Heart right ventricle (tissue), 16 donors: ENCODE results near the gene ZNF423. TPM values are rescaled to one million over a fixed set of nuclear protein-coding genes. Genes with fewer than 3 reads are reported as not detected.
"Not testable (repeated sequence)": the region's sequence is repeated elsewhere in the genome, so short reads cannot be mapped to it uniquely, and the experiment has no call there.

Experiments
- ATAC-seq, 8 donors: fragments of 200-7000 bp; cut with Tn5 transposase; one replicate each; pipeline ENCODE4 v1.9.1; 2020; ENCODE audit warnings: mild to moderate bottlenecking in 8 of 8, moderate library complexity in 8 of 8, moderate number of reproducible peaks in 1 of 8
- DNase-seq, 2 donors: peaks; one replicate each; pipeline ENCODE4 v3.0.0-alpha.2; 2020
- H3K27ac ChIP-seq, 10 donors: fragments of 200-600 bp; sonication (generic) in 2 of 10; one replicate each; pipeline versions ENCODE4 v1.5.0 to v1.8.0; 2020 to 2022; ENCODE audit warnings: mild to moderate bottlenecking in 3 of 10
- H3K27me3 ChIP-seq, 7 donors: fragments of 200-600 bp; one replicate each; pipeline ENCODE4 v1.8.0; 2021 to 2022; ENCODE audit warnings: mild to moderate bottlenecking in 2 of 7
- H3K36me3 ChIP-seq, 9 donors: fragments of 200-600 bp; sonication (generic) in 1 of 9; one replicate each; pipeline versions ENCODE4 v1.5.0 to v1.8.0; 2020 to 2022; ENCODE audit warnings: mild to moderate bottlenecking in 2 of 9
- H3K4me1 ChIP-seq, 9 donors: fragments of 200-600 bp; sonication (generic) in 1 of 9; one replicate each; pipeline versions ENCODE4 v1.5.0 to v1.8.0; 2020 to 2022; ENCODE audit warnings: mild to moderate bottlenecking in 4 of 9
- H3K4me3 ChIP-seq, 10 donors: fragments of 200-600 bp; sonication (generic) in 2 of 10; one replicate each; pipeline versions ENCODE4 v1.5.0 to v1.8.0; 2020 to 2022; ENCODE audit warnings: mild to moderate bottlenecking in 7 of 10, moderate library complexity in 2 of 10
- H3K9me3 ChIP-seq, 11 donors: fragments of 200-600 bp in 10 of 11; sonication (generic) in 2 of 11; one replicate each; pipeline versions ENCODE4 v1.5.0 to v1.8.0; 2013 to 2022; ENCODE audit warnings: mild to moderate bottlenecking in 2 of 11, control low read depth in 1 of 11, moderate library complexity in 1 of 11
- WGBS, 2 donors: extraction: QIAGEN DNeasy Blood & Tissue Kit; methylation state at CpG; one replicate each; pipeline ENCODE4 v1.1.7; 2013; ENCODE audit warnings: inconsistent platforms in 1 of 2; 5-methylcytosine and 5-hydroxymethylcytosine counted together
- intact Hi-C, 10 donors: fragments of 100-400 bp; cut with DNase I; formaldehyde crosslinking; loops; one replicate each; pipeline versions ENCODE4 v1.11.1 to v1.14.2; 2022
- polyA plus RNA-seq, 2 donors: library from polyadenylated mRNA; stranded (reverse); fragments of 200-250 nt; gene quantifications; one replicate each; pipeline ENCODE4 v1.2.3, GENCODE V29; 2013
- total RNA-seq, 10 donors: library from RNA; stranded (reverse); fragmentation: NEBNext Ultra II Directional in 3 of 10; extraction: Animal tissue kit (Norgen Biotek cat#: 25700) in 3 of 10; gene quantifications; one replicate each; pipeline versions ENCODE4 v1.2.1 to v1.2.4, GENCODE V29; 2021 to 2023
- TF ChIP-seq, protein P1 (sequence below), 9 donors: fragments of 200-600 bp; sonication (generic) in 2 of 9; IDR thresholded peaks; one replicate each; pipeline versions ENCODE4 v1.5.0 to v1.8.0; 2021 to 2022; ENCODE audit warnings: antibody characterized with exemption in 9 of 9, mild to moderate bottlenecking in 5 of 9, moderate library complexity in 1 of 9
- donor health status: Arrhythmogenic right ventricular cardiomyopathy.
- donor health status: ischemic (EF 13 %, LVEDD 7.1; RV severe dilation, severe dysfunction).
- donor health status: healthy with polysubstance abuse.
- donor health status: DM: no; HTN: yes; CAD: no.
- donor health status: DM: no; HTN: no; CAD: no.
- donor health status: ischemic (EF 25% LVEDD 6.9; RV normal size, moderate dysfunction).
- donor health status: ischemic (EF 25% LVEDD 5.7; RV mildly dilated, moderate dysfunction).
- donor health status: healthy.
- donor health status: DM: yes; HTN: yes; CAD: no.
- donor health status: Ischemic cardiomyopathy.
- donor health status: ischemic (EF 35%, LVEDD 5.7; RV mildly dilated, moderate dysfunction).
- donor health status: nonischemic (EF 11% LVEDD 7.7; RV severe dilation, severe dysfunction).
- donor health status: DM: yes; HTN: yes; CAD: no.
- donor health status: PGD.
- donor health status: ischemic (EF 29% LVEDD 5.4; RV normal size, mild dysfunction).
- donor health status: nonischemic (EF 23%, LVEDD 6.1; RV moderate dilation, normal function).

ZNF423 gene
- total and polyA plus RNA-seq, 12 donors, result 2.6 to 10.6 (median 7.0) TPM

DNA sequence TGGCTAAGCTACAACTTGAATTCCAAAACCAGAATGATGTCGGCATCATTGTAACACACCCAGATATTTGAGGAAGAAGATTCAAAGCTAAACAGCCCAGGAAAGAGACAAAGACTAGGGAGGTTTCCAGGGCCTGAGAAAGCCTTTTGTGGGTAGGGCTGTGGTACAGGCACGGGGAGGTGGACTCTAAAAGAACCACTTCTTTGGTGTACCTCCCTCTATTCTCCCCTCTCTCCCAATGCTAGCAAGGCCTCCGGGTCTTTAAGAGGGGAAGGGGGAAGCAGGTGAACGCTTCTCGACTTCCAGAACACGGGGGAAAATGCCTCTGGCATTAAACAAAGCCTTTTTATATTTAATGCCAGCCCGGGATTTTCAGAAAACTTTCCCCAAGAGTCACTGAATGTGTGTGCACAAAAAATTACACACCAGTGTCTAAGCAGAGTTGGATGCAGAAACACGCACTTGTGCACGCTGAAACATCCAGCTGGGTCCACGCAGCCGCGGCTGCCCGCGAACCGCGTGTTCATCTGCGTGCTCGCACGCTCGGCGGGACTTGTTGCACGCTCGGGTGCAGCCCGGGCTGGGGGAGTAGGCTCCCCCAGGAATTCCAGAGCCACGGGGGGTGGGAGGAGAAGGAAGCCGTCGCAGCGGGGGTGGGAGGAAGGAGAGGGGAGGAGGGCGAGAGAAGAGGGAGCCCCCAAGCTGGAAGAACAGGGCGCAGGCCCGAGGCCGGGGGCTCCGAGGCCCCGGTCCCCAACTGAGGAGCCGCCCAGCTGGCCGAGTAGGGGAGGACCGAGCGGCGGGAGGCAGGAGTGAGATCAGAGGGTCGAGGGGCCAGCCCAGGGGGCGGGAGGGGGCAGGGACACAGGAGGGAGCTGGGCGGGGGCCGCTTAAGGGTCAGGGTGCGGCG is 20.1 kb upstream of the ZNF423 start:
- peak; percentile 6 to 64 (median 25) for ATAC-seq
- DNase-seq, result no peak
- H3K9me3 ChIP-seq, result no peaks in the 10 kb centered on the region
- 17 to 18% methylated on average over 37 to 45 of the region's 45 CpGs for WGBS, 2 donors
- intact Hi-C loops, result loop anchor here in 6 of 10 donors (1.0 to 10.0 kb wide), 5 partner anchors 381 to 469 kb away; no protein-coding TSS in a partner anchor
- H3K4me1 ChIP-seq, result peaks cover 0 to 14% (median 8%) of the 10 kb centered on the region in 9 donors
- H3K36me3 ChIP-seq, result no peaks in the 10 kb centered on the region
- peaks cover 0 to 24% (median 16%) of the 10 kb centered on the region in 7 donors for H3K27me3 ChIP-seq
- H3K27ac ChIP-seq, result peak overlapping the region in 1 of 10 donors; percentile 10
- peak overlapping the region; percentile 8 to 59 (median 45) for H3K4me3 ChIP-seq
- TF ChIP-seq, protein P1, sequence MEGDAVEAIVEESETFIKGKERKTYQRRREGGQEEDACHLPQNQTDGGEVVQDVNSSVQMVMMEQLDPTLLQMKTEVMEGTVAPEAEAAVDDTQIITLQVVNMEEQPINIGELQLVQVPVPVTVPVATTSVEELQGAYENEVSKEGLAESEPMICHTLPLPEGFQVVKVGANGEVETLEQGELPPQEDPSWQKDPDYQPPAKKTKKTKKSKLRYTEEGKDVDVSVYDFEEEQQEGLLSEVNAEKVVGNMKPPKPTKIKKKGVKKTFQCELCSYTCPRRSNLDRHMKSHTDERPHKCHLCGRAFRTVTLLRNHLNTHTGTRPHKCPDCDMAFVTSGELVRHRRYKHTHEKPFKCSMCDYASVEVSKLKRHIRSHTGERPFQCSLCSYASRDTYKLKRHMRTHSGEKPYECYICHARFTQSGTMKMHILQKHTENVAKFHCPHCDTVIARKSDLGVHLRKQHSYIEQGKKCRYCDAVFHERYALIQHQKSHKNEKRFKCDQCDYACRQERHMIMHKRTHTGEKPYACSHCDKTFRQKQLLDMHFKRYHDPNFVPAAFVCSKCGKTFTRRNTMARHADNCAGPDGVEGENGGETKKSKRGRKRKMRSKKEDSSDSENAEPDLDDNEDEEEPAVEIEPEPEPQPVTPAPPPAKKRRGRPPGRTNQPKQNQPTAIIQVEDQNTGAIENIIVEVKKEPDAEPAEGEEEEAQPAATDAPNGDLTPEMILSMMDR (IDR thresholded peaks at IDR 0.05), result no peak

DNA sequence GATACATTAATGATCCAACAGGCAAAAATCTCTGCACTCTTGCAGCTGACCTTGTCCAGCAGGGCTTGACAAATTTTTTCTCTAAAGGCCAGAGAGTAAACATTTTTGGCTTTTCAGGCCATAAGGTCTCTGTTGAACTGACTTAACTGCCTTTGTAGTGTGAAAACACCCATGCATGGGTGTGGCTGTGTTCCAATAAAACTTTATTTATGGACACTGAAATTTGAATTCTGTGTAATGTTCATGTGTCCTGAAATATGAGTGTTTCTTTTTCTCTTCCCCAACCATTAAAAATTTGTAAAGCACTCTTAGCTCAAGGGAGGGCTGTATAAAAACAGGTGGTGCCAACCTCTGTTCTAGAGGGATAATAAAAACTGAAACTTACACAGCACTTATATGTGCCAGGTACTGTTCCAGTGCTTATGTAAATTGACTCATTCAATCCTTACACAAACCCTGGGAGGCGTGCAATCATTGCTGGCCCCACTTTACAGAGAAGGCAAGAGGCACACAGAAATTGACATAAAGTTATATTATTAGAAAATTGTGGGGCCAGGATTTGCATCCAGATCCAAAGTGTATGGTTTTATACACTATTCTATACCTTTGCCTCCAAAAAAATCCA is 18.8 kb upstream of the ZNF423 start:
- TF ChIP-seq, protein P1 (IDR thresholded peaks at IDR 0.05), result no peak
- Histone ChIP-seq H3K4me1 (peaks cover 0 to 14% (median 8%) of the 10 kb centered on the region in 9 donors), H3K36me3 (no peaks in the 10 kb centered on the region), H3K27me3 (peaks cover 0 to 24% (median 16%) of the 10 kb centered on the region in 7 donors), H3K27ac (no peak overlapping the region), H3K4me3 (no peak overlapping the region), H3K9me3 (no peaks in the 10 kb centered on the region)
- intact Hi-C loops, result loop anchor here in 6 of 10 donors (5.0 to 10.0 kb wide), 3 partner anchors 380 to 467 kb away; no protein-coding TSS in a partner anchor
- WGBS, 2 donors, result 97 to 100% methylated on average over 1 of the region's 1 CpG
- ATAC-seq, result no peak
- no peak for DNase-seq

DNA sequence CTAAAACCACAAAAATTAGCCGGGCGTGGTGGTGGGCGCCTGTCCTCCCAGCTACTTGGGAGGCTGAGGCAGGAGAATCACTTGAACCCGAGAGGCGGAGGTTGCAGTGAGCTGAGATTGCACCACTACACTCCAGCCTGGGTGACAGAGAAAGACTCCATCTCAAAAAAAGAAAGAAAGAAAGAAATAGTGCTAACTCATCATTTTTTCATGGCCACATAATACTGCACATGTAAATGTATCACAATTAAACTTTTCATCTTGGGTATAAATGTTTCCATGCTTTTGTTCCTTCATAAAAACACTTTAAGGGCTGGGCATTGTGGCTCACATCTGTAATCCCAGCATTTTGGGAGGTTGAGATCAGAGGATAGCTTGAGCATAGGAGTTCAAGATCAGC is 15.9 kb upstream of the ZNF423 start:
- 98% methylated on average over 5 of the region's 5 CpGs for WGBS, 2 donors
- not testable (repeated sequence) for H3K36me3 ChIP-seq, H3K9me3 ChIP-seq, H3K27ac ChIP-seq, ATAC-seq, H3K4me3 ChIP-seq, DNase-seq
- intact Hi-C loops, result loop anchor here in 2 of 10 donors (5.0 to 10.0 kb wide), 2 partner anchors 377 to 380 kb away; no protein-coding TSS in a partner anchor
- Histone ChIP-seq H3K27me3 (peaks cover 0 to 13% (median 7%) of the 10 kb centered on the region in 7 donors), H3K4me1 (peaks cover 0 to 15% (median 8%) of the 10 kb centered on the region in 9 donors)

DNA sequence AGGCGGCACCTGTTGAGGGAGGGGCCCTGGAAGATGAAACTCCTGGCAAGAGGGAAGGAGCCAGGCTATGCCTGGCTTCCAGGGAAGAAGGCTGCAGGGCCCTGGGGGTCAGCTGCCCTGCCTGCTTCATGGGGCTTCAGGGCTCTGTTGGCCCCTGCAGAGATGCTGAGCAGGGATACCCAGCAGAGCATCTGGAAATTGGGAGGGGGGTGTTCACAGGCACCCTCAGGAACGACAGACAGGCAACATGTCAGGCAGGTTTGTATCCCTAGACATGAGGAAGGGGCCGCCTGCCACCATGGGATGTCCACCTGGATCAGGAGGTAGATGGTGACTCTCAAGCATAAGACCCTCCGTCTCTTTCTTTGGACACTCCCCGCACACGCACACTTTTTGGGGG is 13.8 kb upstream of the ZNF423 start:
- intact Hi-C loops, result loop anchor here in 3 of 10 donors (5.0 to 10.0 kb wide), 3 partner anchors 265 to 377 kb away; no protein-coding TSS in a partner anchor
- TF ChIP-seq, protein P1 (IDR thresholded peaks at IDR 0.05), result no peak
- H3K9me3 ChIP-seq, result no peaks in the 10 kb centered on the region
- H3K27ac ChIP-seq, result no peak overlapping the region
- DNase-seq (no peak), ATAC-seq (no peak)
- peaks cover 0 to 10% (median 0%) of the 10 kb centered on the region in 7 donors for H3K27me3 ChIP-seq
- H3K36me3 ChIP-seq, result no peaks in the 10 kb centered on the region
- H3K4me1 ChIP-seq, result peaks cover 0 to 12% (median 4%) of the 10 kb centered on the region in 9 donors
- WGBS, 2 donors, result 86 to 92% methylated on average over 6 of the region's 6 CpGs
- no peak overlapping the region for H3K4me3 ChIP-seq
